ENCODE measurements around the gene SLC1A5.

Gene SLC1A5

GRCh38 chr19:46726551-46726950 is 61.8 kb downstream of the SLC1A5 start:
- DNase-seq (ENCODE audit: low read depth in 3 of 3), result no peak

DNA sequence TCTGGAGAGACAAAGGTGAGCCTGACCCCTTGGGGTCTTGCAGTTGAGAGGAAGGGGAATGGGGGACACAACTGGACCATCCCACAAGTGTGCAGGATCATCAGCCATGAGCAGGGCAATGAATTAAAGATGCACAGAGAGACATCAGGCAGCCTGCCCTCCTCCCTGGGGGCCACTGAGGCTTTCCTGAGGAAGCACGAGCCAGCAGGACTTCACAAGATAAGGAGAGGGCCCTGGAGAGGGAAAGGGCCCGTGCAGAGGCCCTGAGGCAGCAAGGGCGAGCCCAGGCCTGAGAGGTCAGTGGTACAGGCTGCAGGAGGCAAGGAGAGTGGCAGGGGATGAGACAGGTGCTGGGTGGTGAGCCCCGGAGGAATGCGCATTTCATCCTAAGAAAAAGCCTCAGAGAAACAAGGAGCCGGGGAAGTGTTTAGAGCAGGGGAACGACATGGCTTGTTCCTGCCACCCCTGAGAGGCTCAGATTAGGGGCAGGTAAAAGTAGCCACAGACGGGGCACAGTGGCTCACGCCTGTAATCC is 62.5 kb downstream of the SLC1A5 start:
- no peak for DNase-seq (ENCODE audit: low read depth in 3 of 3)

DNA sequence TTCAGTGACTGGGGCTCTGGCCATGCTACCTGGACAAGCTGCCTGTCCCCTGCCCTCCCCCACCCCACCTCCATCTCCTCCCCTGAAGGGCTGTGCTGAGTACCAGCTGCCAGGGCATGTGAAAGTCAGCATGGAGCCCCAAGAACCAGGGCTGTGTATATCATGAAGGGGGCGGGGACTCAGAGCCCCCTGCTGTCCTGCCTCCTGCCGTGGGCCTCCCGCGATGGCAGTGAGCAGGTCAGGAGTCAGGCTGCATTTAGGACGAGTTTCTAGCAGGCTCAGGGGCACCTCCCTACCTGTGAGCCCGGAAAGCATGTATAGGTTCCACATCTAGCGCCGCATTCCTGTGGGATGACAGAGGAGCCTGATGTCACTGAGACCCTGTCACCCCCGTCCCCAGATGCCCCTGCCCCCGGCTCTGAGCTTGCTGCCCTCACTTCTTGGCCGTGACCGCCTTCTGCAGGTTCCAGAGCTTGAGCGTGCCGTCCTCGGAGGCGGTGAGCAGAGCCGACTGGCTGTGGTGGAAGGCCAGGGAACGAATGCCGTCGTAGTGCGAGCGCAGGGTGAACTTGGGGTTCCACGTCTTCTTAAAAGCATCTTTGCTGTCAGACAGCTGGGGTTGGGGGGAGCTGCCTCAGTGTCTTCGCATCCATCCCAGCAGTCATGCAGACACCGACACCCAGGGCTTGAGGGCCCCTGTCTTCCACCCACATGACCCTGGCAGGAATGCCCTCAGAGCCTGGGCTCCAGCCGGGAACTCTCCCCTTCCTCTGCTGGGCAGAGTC is 63.2 kb downstream of the SLC1A5 start:
- DNase-seq (ENCODE audit: low read depth in 3 of 3), result no peak

All from stimulated activated CD4-positive, alpha-beta T cell treated with anti-CD3 and anti-CD28 coated beads, TNF-alpha, amount 100 ng/mL, for 4 hours (primary cell).